K562 (cell line): ENCODE results near the gene MYLK3. TPM values are rescaled to one million over a fixed set of nuclear protein-coding genes. Genes with fewer than 3 reads are reported as not detected.

Experiments used
- ASH1L ChIP-seq: fragments of 450-650 bp; IDR thresholded peaks from 2 replicates; pipeline ENCODE4 v1.6.1; 2018; ENCODE audit warnings: borderline replicate concordance, mild to moderate bottlenecking, low read depth; ENCODE audit not compliant: partially characterized antibody
- BRF1 ChIP-seq: IDR thresholded peaks from 3 replicates; pipeline ENCODE4 v1.6.1; 2011; ENCODE audit warnings: borderline replicate concordance, mild to moderate bottlenecking; ENCODE audit not compliant: insufficient read length; ENCODE audit errors: extremely low read depth
- GABPB1 ChIP-seq: sonication (generic); formaldehyde crosslinking; IDR thresholded peaks from 2 replicates; pipeline ENCODE4 v1.8.0; 2022; ENCODE audit warnings: mild to moderate bottlenecking, missing genetic modification reagents
- HDAC6 ChIP-seq: IDR thresholded peaks from 2 replicates; pipeline ENCODE4 v1.6.1; 2012; ENCODE audit warnings: low read depth, mild to moderate bottlenecking, control low read depth, inconsistent platforms, low read length, moderate library complexity
- HNRNPLL ChIP-seq: fragments of 200-400 bp; formaldehyde crosslinking; IDR thresholded peaks from 2 replicates; pipeline ENCODE4 v1.6.1; 2017; ENCODE audit warnings: low read length, low read depth, mild to moderate bottlenecking; ENCODE audit not compliant: poor library complexity, severe bottlenecking
- L3MBTL2 ChIP-seq: fragments of 450-650 bp; IDR thresholded peaks from 2 replicates; pipeline ENCODE4 v1.6.1; 2016; ENCODE audit warnings: mild to moderate bottlenecking, moderate library complexity
- MEIS2 ChIP-seq: fragments of 450-650 bp; IDR thresholded peaks from 2 replicates; pipeline ENCODE4 v1.6.1; 2014; ENCODE audit warnings: mild to moderate bottlenecking; ENCODE audit not compliant: partially characterized antibody
- MYC ChIP-seq, 2 experiments: fragments of 250-450 bp in 1 of 2; sonication (Bioruptor Pico) in 1 of 2; IDR thresholded peaks; 2 replicates each; pipeline versions ENCODE4 v1.5.1 to v1.6.1; 2012 to 2021; ENCODE audit warnings: low read depth in 2 of 2, borderline replicate concordance in 1 of 2, improper control_type of control experiment in 1 of 2, low read length in 1 of 2, mild to moderate bottlenecking in 1 of 2, moderate library complexity in 1 of 2
- NFE2 ChIP-seq: IDR thresholded peaks from 2 replicates; pipeline ENCODE4 v1.6.1; 2014; ENCODE audit warnings: antibody characterized with exemption, low read depth
- NFIX ChIP-seq: fragments of 250-450 bp; sonication (Bioruptor Pico); IDR thresholded peaks from 2 replicates; pipeline ENCODE4 v1.4.0; 2020; ENCODE audit warnings: low read depth, mild to moderate bottlenecking, moderate library complexity
- NR0B1 ChIP-seq: fragments of 450-650 bp; IDR thresholded peaks from one replicate; pipeline ENCODE4 v1.6.1; 2018; ENCODE audit warnings: mild to moderate bottlenecking, moderate library complexity; ENCODE audit not compliant: partially characterized antibody
- SP2 ChIP-seq: IDR thresholded peaks from 2 replicates; pipeline ENCODE4 v1.6.1; 2011; ENCODE audit warnings: mild to moderate bottlenecking, low read depth, low read length, moderate library complexity; ENCODE audit not compliant: poor library complexity, severe bottlenecking; ENCODE audit errors: extremely low read depth
- TAF1 ChIP-seq: IDR thresholded peaks from 2 replicates; pipeline ENCODE4 v1.6.1; 2011; ENCODE audit warnings: mild to moderate bottlenecking, low read length, moderate library complexity; ENCODE audit not compliant: insufficient read depth, control insufficient read depth, severe bottlenecking; ENCODE audit errors: extremely low read depth
- TCF3 ChIP-seq: sonication (generic); formaldehyde crosslinking; IDR thresholded peaks from 2 replicates; pipeline ENCODE4 v1.4.0; 2020; ENCODE audit warnings: mild to moderate bottlenecking, missing genetic modification reagents
- TEAD4 ChIP-seq, 2 experiments: sonication (generic) in 1 of 2; formaldehyde crosslinking in 1 of 2; IDR thresholded peaks; 2 replicates each; pipeline versions ENCODE4 v1.6.1 to v1.8.0; 2012 to 2022; ENCODE audit warnings: borderline replicate concordance in 1 of 2, inconsistent platforms in 1 of 2, low read length in 1 of 2, mild to moderate bottlenecking in 1 of 2, missing genetic modification reagents in 1 of 2
- TSC22D4 ChIP-seq: fragments of 450-650 bp; IDR thresholded peaks from 2 replicates; pipeline ENCODE4 v1.6.1; 2016; ENCODE audit warnings: missing genetic modification characterization, missing biosample characterization, control low read depth
- ZNF280A ChIP-seq: fragments of 450-650 bp; IDR thresholded peaks from 2 replicates; pipeline ENCODE4 v1.6.1; 2018; ENCODE audit warnings: mild to moderate bottlenecking, low read depth; ENCODE audit not compliant: partially characterized antibody
- ZNF311 ChIP-seq: fragments of 250-450 bp; sonication (Bioruptor Pico); IDR thresholded peaks from 2 replicates; pipeline ENCODE4 v1.4.0; 2020; ENCODE audit warnings: mild to moderate bottlenecking, moderate library complexity
- ZNF41 ChIP-seq: fragments of 250-450 bp; sonication (Bioruptor Pico); conservative IDR thresholded peaks from 2 replicates; pipeline ENCODE4 v1.4.0; 2020; ENCODE audit warnings: mild to moderate bottlenecking
- ZNF561 ChIP-seq: fragments of 450-650 bp; formaldehyde crosslinking; conservative IDR thresholded peaks from 2 replicates; pipeline ENCODE4 v1.4.0; 2020; ENCODE audit warnings: mild to moderate bottlenecking, moderate library complexity
- ZNF717 ChIP-seq: fragments of 250-450 bp; sonication (Bioruptor Pico); IDR thresholded peaks from 2 replicates; pipeline ENCODE4 v1.5.0; 2021
- polyA plus RNA-seq, 8 experiments: library from polyadenylated mRNA; depleted of rRNA in 4 of 8; stranded (reverse) in 5 of 8; unstranded in 3 of 8; fragments of >200 nt; fragmentation: Nextera tagmentation in 2 of 8; fragmentation: Illumina TruSeq in 1 of 8; extraction: Ambion mirVana in 2 of 8; extraction: Trizol in 1 of 8; gene quantifications; 2 replicates each; pipeline versions ENCODE4 v1.2.1 to v1.2.3, GENCODE V29; 2011 to 2014; ENCODE audit warnings: inconsistent platforms in 1 of 8, missing spikeins in 1 of 8
- total RNA-seq, 7 experiments: library from RNA; depleted of rRNA in 6 of 7; stranded (reverse); fragments of >200 nt in 6 of 7; fragmentation: Illumina TruSeq in 2 of 7; extraction: Trizol in 2 of 7; gene quantifications; 2 replicates each; pipeline versions ENCODE4 v1.2.1 to v1.2.3, GENCODE V29; 2011 to 2021; ENCODE audit warnings: low replicate concordance in 1 of 7

MYLK3 gene
- total and polyA plus RNA-seq, 9 of the 15 experiments (the other 6 are each of a cell fraction or from before 2014, with no cell fraction given): 0.69 to 10.7 (median 4.7) TPM

- TF ChIP-seq BRF1 (no peak), TAF1 (peak; percentile 57), HDAC6 (no peak), GABPB1 (CRISPR knock-in tag) (peak; percentile 60; the same call in 1 of the 2 replicates), HNRNPLL (peak; percentile 59), MEIS2 (peak; percentile 80), TSC22D4 (tag) (no peak), TCF3 (CRISPR knock-in tag) (no peak), NFIX (CRISPR knock-in tag) (no peak), ZNF561 (CRISPR knock-in tag) (no peak), ZNF280A (no peak), L3MBTL2 (peak; percentile 35; the same call in 1 of the 2 replicates), ZNF311 (CRISPR knock-in tag) (no peak), NFE2 (no peak), ZNF41 (no peak), ASH1L (peak; percentile 85), TEAD4 (IDR thresholded peaks at IDR 0.05; ENCODE audit: low read length) (no peak), TEAD4 (CRISPR knock-in tag; IDR thresholded peaks at IDR 0.05; ENCODE audit: borderline replicate concordance) (no peak), ZNF717 (no peak), SP2 (peak; percentile 52), MYC (IDR thresholded peaks at IDR 0.05; ENCODE audit: low read depth, low read length) (peak; percentile 5; the same call in 1 of the 2 replicates), MYC (CRISPR knock-in tag; IDR thresholded peaks at IDR 0.05; ENCODE audit: borderline replicate concordance, low read depth) (no peak), NR0B1 (no peak)
These were observed 58.5 kb downstream of the MYLK3 start, which contains the start of gene ORC6 (continued) for GRCh38 chr16:46689365-46690280.
